HG03432 (cell line): ENCODE measurements around the gene CGB2.
"Not testable (repeated sequence)": the region's sequence is repeated elsewhere in the genome, so short reads cannot be mapped to it uniquely, and the experiment has no call there.

Experiments
- ATAC-seq: cut with Tn5 transposase; IDR thresholded peaks from one replicate; pipeline ENCODE4 v1.9.1; 2021; ENCODE audit warnings: mild to moderate bottlenecking, moderate library complexity; ENCODE audit not compliant: unreplicated experiment

Gene CGB2

DNA sequence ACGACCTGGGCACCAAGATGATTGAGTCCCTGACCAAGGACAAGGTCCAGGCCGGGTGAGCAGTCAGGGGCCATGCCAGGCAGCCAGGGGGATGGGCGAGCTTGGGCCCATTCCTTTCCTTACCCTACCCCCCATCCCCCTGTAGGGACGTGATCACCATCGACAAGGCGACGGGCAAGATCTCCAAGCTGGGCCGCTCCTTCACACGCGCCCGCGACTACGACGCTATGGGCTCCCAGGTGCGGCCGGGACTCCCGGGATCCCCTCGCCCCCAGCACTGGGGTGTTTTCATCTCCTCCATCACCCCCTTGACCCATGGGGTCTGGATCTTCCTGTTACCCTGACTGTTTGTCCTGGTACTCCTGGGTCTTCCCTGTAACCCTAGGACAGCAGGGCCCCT is 21.9 kb upstream of the CGB2 start:
- no peak for ATAC-seq

DNA sequence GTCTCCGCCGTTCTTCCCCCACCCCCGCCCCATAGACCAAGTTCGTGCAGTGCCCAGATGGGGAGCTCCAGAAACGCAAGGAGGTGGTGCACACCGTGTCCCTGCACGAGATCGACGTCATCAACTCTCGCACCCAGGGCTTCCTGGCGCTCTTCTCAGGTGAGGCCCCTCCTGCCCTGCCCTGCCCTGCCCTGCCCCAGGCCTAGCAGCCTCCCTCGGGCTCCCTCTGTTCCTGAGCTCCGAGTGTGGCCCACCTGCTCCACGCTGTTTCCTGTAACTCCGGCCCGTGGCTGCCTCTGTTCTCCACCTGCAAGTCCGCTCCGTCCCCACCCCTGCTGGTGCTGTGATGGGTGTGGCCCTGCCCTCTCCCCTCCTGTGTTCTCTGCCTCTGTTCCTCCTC is 21.2 kb upstream of the CGB2 start:
- ATAC-seq: no peak

DNA sequence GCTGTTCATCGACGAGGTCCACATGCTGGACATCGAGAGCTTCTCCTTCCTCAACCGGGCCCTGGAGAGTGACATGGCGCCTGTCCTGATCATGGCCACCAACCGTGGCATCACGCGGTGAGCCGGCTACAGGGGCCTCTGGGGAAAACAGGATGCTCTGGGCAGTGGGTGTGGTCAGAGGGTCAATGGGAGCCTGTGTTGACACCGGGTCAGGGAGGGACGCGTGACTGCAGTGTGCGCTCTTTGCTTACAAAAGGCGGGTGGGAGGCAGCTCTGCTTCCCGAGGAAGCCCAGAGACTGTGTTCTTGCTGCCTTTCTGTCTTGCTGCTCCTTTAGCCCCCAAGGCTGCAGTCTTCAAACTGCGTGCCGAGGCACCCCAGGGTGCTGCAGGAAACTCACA is 20.5 kb upstream of the CGB2 start:
- ATAC-seq: no peak

DNA sequence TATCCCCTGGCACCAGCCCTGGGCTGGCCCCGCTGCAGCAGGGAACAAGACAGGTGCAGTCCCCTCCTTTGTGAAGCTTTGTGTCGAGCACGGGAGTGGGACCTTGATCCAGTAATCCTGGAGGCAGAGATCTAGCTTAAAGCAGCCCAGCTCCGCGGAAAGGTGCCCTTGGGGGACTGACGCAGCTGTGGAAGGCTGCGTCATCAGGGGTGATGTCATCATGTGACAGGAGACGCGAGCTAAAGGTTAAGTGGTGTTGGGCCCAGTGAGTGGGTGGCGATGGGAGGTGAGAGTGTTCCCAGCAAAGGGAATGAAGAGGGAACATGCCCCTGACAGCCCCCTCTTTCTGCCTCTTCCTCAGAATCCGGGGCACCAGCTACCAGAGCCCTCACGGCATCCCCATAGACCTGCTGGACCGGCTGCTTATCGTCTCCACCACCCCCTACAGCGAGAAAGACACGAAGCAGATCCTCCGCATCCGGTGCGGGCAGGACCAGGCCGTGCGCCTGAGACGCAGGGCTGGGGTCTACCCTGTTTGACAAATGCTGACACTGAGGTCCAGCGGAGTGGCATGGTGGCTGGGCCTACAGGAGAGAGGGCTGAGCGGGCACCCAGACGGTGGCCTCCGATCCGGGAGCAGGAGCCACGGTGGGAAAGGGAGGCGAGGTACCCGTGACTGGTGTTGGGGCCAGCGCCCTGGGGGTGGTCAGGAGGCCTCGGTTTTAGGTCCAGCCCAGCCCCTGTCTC is 17.4 kb upstream of the CGB2 start:
- ATAC-seq: no peak

DNA sequence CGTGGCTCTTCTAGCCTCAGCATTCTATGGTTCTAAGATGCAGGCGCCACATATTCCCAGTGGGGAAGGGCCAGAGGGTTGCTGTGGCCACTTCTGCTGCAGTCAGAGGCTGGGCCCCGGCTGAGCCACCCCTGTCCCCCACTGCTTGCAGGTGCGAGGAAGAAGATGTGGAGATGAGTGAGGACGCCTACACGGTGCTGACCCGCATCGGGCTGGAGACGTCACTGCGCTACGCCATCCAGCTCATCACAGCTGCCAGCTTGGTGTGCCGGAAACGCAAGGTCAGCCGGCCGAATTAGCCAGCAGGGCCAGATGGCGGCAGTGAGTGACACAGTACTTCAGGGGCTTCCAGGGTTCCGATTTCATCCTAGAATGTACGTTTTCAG is 16.8 kb upstream of the CGB2 start:
- ATAC-seq: no peak

DNA sequence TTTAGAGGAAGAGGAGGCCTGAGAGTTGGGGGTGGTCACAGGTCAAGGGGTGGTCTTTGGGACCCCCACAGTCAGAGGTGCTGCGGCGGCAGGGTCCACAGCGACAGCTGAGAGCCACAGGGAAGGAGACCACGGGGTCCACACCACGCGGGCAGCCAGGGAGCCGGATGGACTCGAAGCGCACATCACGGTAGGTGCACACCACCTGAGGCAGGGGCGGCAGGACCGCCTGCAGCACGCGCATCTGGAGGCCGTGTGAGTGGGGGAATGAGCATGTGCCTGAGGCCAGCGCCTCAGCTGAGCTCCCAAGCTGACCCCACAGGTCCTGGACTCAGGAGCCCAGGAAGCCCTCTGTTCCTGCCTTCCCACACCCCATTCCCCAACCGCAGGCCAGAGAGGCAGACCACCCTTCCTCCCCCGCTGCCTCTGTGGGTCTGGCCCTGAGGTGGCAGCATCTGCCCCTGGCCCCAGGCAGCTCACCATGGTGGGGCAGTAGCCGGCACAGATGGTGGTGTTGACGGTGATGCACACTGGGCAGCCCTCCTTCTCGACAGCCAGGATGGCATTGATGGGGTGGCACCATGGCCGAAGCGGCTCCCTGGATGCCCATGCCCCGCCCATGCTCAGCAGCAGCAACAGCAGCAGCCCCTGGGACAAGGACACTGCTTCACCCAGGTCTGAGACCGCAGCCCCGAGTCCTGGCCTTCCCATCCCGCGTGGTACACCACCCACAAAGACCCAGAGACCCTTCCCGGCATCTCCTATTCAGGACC is 15.4 kb upstream of the CGB2 start:
- ATAC-seq: no peak

DNA sequence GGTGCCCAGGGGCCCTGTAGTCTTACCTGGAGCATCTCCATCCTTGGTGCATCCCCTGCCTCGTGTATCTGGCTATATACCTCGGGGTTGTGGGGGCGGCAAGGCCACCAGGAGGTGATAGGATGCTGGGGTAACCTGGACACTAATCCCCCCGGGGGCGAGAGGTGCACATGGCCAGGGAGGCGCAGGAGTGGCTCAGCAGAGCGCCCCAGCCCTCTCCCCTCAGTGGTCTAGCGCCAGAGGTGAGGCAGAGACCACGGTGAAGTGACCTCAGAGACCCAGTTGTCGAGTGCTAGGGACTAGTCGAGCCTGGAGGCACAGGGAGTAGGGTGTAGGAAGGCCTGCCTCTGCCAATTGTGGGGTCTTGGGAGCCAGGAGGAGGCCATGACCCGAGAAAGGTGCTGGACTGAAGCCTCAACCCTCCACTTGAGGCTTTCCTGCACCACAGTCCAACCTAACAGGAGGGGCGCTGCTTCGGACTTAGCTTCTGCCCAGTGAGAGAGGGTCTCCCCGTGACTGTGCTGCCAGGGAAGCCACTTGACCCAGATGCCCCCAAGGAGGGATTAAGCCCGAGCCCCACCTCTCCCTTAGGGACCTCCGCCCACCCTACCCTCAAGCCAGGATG is 14.5 kb upstream of the CGB2 start, which contains the start of gene LHB:
Gene LHB, minus strand, starts transcription at position 51 of the 625 bp plus-strand sequence. Its CDS starts 10 bp downstream, at position 41.
- ATAC-seq: no peak

DNA sequence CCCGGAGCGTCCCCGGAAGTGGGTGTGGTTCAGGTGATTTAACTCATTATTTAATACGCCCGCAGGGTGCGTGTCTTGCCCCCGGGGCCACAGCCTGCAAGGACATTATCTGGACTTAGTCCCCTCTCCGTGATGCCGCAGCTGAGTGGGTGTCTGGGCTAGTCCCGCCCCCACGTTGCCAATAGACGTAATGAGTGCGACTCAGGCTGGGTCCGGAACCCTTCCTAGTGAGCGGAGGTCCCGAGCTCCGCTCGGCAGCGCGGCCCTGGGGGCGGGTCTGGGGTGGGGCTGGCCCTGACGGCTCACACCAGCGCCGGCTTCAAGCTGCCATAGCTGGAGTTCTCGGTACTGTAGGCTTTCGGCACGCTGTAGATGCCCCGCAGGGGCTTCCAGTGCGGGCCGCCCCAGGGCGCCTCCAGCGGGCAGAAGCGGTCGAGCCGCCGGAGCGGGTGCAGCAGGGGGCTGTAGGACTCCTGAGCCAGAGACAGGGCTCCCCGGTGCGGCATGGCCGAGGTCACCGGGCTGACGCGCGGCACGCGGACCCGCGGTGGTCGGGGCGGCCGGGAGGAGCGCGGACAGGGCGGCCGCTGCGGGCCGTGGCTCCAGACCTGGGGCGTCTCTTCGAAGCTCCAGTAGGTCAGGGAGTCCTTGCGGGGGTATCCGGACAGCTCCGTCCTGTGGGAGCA is 13.9 kb upstream of the CGB2 start:
- peak; percentile 49 for ATAC-seq

DNA sequence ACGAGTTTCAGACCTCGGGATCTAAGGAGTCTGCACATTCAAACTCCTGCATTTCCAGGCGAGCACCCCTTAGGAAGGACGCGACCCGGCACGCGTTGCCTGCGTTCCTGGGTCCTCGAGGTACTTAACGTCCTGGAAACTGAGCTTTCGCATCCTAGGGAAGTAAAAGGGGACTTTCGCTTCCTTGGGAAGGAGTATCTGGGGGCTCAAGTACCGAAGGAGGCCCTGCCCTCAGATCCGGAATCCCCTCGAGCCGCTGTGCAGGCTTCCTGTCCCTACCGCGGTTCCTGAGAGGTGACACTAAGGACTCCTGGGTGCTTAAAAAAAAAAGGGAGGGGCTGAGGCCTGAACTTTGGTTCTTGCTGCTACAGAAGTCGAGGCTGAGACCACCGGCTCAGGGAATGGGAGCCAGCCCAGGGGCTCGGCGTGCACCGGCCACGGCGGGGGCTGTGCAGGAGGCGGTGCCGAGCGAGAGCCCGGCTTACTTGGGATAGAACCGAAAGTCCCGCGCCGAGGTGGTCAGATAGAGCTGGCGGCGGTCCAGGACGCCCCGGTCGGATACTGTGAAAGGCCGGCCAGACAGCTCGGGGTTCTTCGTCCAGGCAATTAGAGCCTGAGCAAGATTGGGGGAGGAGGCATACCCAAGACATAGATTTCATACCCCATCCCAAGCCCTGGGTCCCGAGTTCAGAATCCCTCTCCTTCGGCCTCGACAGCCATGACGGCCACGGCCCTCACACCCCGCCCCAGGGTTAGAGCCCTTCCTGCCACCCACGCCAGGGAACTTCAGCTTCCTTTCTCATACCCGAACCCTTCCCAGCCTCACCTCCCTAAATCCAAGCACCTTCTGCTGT is 13.1 kb upstream of the CGB2 start:
- ATAC-seq: not testable (repeated sequence)

DNA sequence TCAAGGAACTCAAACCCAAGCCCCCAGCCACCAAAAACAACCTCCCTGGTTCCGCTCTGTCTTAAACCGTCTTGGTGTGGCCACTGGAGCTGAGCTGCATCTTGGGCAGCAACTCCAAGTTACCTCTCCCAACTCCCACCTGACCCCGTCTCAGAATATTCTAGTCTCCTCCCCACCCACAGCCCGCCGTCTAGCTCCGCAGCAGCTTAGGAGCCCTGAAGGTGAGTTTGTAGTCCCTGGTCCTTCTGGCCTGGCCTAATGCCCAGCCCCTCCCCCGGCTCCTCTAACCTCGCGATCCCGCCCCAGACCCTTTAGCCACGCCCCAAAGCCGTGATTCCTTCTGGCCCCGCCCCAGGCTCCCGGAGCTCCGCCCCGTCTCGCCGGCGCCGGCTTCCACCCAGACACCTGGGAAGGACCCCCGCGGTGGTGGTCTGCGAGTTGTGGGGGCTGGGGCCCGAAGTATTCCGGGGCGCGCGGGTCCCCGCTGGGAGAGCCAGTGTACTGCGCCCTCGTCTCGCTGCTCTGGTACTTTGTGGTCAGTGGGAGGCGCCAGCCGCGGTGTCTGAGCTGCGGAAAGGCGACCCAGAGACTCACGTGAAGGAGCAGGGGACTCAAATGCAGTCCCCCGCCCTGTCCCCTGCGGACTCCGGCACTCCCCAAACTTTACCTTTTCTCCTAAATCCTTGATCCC is 12.3 kb upstream of the CGB2 start:
- no peak for ATAC-seq

DNA sequence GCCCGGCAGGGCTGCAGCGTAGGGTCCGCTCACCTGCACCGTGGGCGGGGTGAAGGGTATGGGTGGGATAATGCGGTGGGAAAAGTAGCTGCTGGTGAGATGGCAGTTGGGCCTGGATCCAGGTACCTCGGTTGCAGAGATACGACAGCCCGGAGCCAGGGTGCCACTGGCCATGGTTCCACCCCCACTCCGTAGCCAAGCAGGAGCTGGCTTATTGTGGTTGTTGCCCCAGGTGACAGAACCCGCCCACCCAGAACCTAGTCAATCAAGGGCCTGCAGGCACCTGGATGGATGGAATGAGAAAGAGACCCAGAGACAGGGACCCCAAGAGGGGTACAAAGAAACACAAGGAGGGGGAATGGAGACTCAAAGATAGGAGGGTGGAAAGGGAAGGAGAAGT is 11.3 kb upstream of the CGB2 start:
- ATAC-seq: no peak

DNA sequence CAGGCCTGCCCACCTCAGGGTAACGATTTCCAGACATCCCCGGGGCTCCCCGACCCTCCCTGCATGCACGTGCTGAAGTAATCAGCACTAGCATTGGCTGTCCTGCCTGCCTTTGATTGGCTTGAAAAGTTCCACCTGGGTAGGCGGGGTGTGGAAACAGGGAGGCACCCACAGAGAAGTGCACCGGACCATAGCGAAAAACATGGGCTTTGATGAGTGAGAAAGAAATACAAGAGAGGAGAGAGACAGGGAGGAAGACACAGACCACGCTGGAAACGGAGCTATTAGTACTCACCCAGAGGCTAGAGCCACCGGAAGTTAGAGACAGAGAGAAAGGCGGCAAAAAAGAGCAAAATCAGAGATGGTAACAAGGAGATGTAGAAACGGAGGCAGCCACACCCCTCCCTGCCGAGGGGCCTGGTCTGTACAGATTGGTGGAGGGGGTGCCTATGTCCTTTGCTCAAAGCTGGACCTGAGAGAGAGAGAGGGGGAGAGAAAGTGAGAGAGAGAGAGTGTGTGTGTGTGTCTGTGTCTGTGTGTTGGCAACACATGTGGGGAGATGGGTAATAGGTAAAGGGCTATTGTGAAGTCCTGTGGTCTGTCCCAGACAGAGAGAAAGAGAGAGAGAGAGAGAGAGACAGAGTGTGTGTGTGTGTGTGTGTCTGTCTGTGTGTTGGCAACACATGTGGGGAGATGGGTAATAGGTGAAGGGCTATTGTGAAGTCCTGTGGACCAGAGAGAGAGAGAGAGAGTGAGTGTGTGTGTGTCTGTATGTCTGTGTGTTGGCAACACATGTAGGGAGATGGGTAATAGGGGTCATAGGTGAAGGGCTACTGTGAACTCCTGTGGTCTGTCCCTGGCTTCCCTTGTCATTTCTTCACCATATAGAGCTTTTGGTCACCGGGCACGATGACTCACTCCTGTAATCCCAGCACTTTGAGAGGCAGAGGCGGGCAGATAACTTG is 10.5 kb upstream of the CGB2 start:
- ATAC-seq: no peak

DNA sequence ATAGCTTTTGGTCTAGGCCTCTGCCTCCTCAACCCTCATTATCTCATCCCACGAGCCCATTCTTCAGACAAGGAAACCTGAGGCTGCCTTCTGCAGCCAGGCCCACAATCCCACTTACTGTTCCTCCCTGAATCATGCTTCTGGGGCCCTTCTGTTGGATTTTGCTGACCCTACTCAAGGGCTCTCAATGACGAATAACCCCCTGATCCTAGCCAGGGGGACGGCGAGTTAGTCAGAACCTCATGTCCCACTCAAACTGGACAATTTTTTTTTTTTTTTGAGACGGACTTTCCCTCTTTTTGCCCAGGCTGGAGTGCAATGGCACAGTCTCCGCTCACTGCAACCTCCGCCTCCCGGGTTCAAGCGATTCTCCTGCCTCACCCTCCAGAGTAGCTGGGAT is 9.6 kb upstream of the CGB2 start:
- ATAC-seq: no peak

DNA sequence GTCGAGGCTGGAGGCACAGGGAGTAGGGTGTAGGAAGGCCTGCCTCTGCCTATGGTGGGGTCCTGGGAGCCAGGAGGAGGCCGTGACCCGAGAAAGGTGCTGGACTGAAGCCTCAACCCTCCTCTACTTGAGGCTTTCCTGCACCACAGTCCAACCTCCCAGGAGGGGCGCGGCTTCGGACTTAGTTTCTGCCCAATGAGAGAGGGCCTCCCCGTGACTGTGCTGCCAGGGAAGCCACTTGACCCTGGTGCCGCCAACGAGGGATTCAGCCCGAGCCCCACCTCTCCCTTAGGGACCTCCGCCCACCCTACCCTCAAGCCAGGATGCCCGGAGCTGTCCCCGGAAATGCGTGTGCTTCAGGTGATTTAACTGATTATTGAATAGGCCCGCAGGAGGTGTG is 7.5 kb upstream of the CGB2 start, which contains the start of gene CGB3:
Gene CGB3, minus strand, starts transcription at position 101 of the 400 bp plus-strand sequence. CDS start 362 bp downstream, outside the sequence.
- not testable (repeated sequence) for ATAC-seq

DNA sequence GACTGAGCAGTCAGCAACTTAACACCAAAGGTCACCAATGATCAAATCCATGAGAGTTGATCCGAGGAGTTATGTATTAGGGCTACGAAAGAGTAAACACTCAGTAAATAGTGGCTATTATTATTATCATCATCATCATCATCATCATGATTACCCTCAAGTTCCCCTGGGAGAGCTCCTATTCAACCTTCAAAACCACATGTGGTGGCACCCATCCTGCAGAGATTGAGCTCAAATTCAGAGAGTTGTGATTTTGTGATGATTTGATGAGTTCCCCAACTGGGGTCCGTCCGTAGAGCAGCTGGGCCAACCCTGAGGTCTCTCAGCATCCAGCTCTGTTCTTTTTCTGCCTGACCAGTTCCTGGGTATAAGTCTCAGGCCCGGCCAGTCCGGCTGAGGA is 6.6 kb upstream of the CGB2 start:
- ATAC-seq: not testable (repeated sequence)

DNA sequence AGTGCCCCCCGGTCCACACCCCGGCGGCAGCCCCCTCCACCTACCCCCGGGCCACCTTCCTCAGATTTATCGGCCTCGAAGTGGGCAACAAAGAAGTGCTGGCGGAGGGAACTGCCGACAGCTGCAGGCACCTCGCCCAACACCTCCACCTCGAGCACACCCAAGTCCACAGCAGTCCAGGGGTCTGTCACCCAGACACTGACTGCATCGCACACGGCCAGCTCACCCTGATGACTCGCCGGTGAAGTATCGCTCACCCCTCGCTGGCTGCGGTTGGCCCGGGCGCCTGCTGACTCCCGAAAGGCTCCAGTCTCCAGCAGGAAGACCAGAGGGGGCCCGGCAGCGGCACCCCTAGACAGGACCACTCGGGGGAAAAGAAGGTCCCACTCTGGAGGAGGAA is 6.1 kb upstream of the CGB2 start:
- ATAC-seq: not testable (repeated sequence)

DNA sequence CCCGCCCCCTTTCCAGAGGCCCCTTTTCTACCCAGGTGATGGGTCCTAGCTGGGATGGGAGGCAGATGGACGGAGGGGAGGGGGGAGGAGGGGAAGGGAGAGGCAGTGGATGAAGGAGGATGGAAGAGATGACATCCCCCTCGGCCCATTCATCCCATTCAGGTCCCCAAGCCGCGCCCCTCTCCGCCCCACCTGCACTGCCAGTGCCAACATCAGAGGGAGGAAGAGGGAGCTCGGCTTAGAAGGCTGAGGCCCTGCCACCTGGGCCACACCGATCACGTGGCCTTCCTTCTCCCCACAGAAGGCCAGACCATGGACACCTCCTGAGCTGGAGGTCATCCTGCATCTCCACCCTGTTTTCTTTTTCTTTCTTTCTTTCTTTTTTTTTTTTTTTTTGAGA is 3.0 kb upstream of the CGB2 start:
- not testable (repeated sequence) for ATAC-seq

DNA sequence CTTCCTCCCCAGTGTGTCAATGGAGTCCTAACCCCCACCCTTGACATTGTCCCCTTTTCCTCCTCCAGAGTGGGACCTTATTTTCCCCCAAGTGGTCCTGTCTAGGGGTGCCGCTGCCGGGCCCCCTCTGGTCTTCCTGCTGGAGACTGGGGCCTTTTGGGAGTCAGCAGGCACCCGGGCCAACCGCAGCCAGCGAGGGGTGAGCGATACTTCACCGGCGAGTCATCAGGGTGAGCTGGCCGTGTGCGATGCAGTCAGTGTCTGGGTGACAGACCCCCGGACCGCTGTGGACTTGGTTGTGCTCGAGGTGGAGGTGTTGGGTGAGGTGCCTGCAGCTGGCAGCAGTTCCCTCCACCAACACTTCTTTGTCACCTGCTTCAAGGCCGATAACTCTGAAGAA is 1.9 kb upstream of the CGB2 start:
- not testable (repeated sequence) for ATAC-seq
